GM19467 (cell line): Measurements from ENCODE around the gene CD2AP.

Experiments
- ATAC-seq: cut with Tn5 transposase; IDR thresholded peaks from one replicate; pipeline ENCODE4 v1.9.1; 2021; ENCODE audit warnings: mild to moderate bottlenecking, moderate library complexity; ENCODE audit not compliant: unreplicated experiment

CD2AP gene

GRCh38 chr6:47671777-47672176, 194.2 kb downstream of the CD2AP start:
- ATAC-seq = no peak

GRCh38 chr6:47672816-47673215, 195.2 kb downstream of the CD2AP start:
- ATAC-seq = no peak

GRCh38 chr6:47674673-47675072, 197.1 kb downstream of the CD2AP start:
- ATAC-seq = no peak
